HEK293 (cell line): Measurements from ENCODE around the gene ARMC12.

Experiments
- EGR2 ChIP-seq: fragments of 450-650 bp; formaldehyde crosslinking; IDR thresholded peaks from 2 replicates; pipeline ENCODE4 v1.5.1; 2016; ENCODE audit warnings: low read depth, missing biosample characterization, missing genetic modification characterization
- KLF16 ChIP-seq: fragments of 450-650 bp; formaldehyde crosslinking; IDR thresholded peaks from 2 replicates; pipeline ENCODE4 v1.5.1; 2017; ENCODE audit warnings: missing biosample characterization, missing genetic modification characterization
- OSR2 ChIP-seq: fragments of 450-650 bp; formaldehyde crosslinking; IDR thresholded peaks from 2 replicates; pipeline ENCODE4 v1.5.1; 2016; ENCODE audit warnings: missing biosample characterization, missing genetic modification characterization
- OVOL3 ChIP-seq: fragments of 450-650 bp; formaldehyde crosslinking; IDR thresholded peaks from 2 replicates; pipeline ENCODE4 v1.5.1; 2016; ENCODE audit warnings: missing biosample characterization, missing genetic modification characterization
- RBAK ChIP-seq: fragments of 450-650 bp; formaldehyde crosslinking; IDR thresholded peaks from 2 replicates; pipeline ENCODE4 v1.5.1; 2016; ENCODE audit warnings: missing biosample characterization, missing genetic modification characterization
- SETDB1 ChIP-seq: IDR thresholded peaks from one replicate; pipeline ENCODE4 v1.6.1; 2017; ENCODE audit warnings: mild to moderate bottlenecking, low read length, moderate library complexity, mixed read lengths; ENCODE audit not compliant: insufficient read length
- SP7 ChIP-seq: fragments of 450-650 bp; formaldehyde crosslinking; IDR thresholded peaks from 2 replicates; pipeline ENCODE4 v1.5.1; 2016; ENCODE audit warnings: missing biosample characterization, missing genetic modification characterization
- TRIM28 ChIP-seq: IDR thresholded peaks from 2 replicates; pipeline ENCODE4 v1.6.1; 2011; ENCODE audit warnings: low read length, control low read depth, borderline replicate concordance
- ZBTB17 ChIP-seq: fragments of 450-650 bp; formaldehyde crosslinking; IDR thresholded peaks from 2 replicates; pipeline ENCODE4 v1.5.1; 2016; ENCODE audit warnings: missing biosample characterization, missing genetic modification characterization
- ZNF148 ChIP-seq: fragments of 450-650 bp; formaldehyde crosslinking; IDR thresholded peaks from 2 replicates; pipeline ENCODE4 v1.5.0; 2017; ENCODE audit warnings: missing biosample characterization, missing genetic modification characterization, borderline replicate concordance
- ZNF155 ChIP-seq: fragments of 450-650 bp; formaldehyde crosslinking; IDR thresholded peaks from 2 replicates; pipeline ENCODE4 v1.5.1; 2016; ENCODE audit warnings: missing biosample characterization, missing genetic modification characterization
- ZNF184 ChIP-seq: fragments of 450-650 bp; IDR thresholded peaks from 2 replicates; pipeline ENCODE4 v1.5.1; 2018; ENCODE audit warnings: missing biosample characterization, mild to moderate bottlenecking, missing genetic modification characterization
- ZNF248 ChIP-seq: fragments of 450-650 bp; formaldehyde crosslinking; IDR thresholded peaks from 2 replicates; pipeline ENCODE4 v1.5.1; 2017; ENCODE audit warnings: missing biosample characterization, missing genetic modification characterization
- ZNF37A ChIP-seq: fragments of 450-650 bp; IDR thresholded peaks from 2 replicates; pipeline ENCODE4 v1.5.1; 2018; ENCODE audit warnings: missing biosample characterization, missing genetic modification characterization
- ZNF404 ChIP-seq: fragments of 450-650 bp; formaldehyde crosslinking; IDR thresholded peaks from 2 replicates; pipeline ENCODE4 v1.5.1; 2017; ENCODE audit warnings: missing biosample characterization, missing genetic modification characterization
- ZNF518A ChIP-seq: fragments of 450-650 bp; formaldehyde crosslinking; conservative IDR thresholded peaks from 2 replicates; pipeline ENCODE4 v1.5.1; 2016; ENCODE audit warnings: low read depth, missing biosample characterization, missing genetic modification characterization
- ZNF626 ChIP-seq: fragments of 450-650 bp; sonication (Bioruptor Pico); formaldehyde crosslinking; IDR thresholded peaks from 2 replicates; pipeline ENCODE4 v1.5.1; 2018; ENCODE audit warnings: missing biosample characterization, missing genetic modification characterization, inconsistent platforms
- ZNF629 ChIP-seq: fragments of 450-650 bp; formaldehyde crosslinking; IDR thresholded peaks from 2 replicates; pipeline ENCODE4 v1.5.1; 2017; ENCODE audit warnings: missing biosample characterization, missing genetic modification characterization
- ZNF791 ChIP-seq: fragments of 450-650 bp; formaldehyde crosslinking; IDR thresholded peaks from 2 replicates; pipeline ENCODE4 v1.5.1; 2016; ENCODE audit warnings: missing biosample characterization, missing genetic modification characterization
- TF ChIP-seq, protein P1 (sequence below): fragments of 450-650 bp; formaldehyde crosslinking; IDR thresholded peaks from 2 replicates; pipeline ENCODE4 v1.5.1; 2016; ENCODE audit warnings: missing biosample characterization, missing genetic modification characterization
- TF ChIP-seq, protein P2 (sequence below): fragments of 450-650 bp; formaldehyde crosslinking; IDR thresholded peaks from 2 replicates; pipeline ENCODE4 v1.5.1; 2016; ENCODE audit warnings: missing biosample characterization, missing genetic modification characterization
- TF ChIP-seq, protein P3 (sequence below): fragments of 450-650 bp; formaldehyde crosslinking; IDR thresholded peaks from 2 replicates; pipeline ENCODE4 v1.5.1; 2016; ENCODE audit warnings: missing biosample characterization, missing genetic modification characterization
- TF ChIP-seq, protein P4 (sequence below): fragments of 450-650 bp; formaldehyde crosslinking; IDR thresholded peaks from 2 replicates; pipeline ENCODE4 v1.5.1; 2017; ENCODE audit warnings: missing biosample characterization, missing genetic modification characterization

The ARMC12 gene

DNA sequence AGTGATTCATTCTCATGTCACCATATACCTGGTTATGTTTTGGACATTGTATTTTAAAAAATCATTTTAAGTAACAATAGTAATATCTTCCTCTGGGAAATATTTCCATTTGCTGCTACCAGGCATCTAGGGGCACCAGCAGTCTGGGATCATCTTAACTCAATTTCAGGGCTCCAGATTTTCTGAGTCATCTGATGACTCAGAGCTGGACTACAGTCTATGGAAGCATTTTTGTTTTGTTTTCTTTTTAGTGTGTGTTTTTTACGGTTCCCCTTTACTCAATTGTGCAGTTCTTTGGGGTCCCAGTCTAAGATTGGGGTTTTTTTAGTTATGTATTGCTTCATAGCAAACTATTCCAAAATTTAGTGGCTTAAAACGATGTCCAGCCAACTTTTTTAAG is 42.4 kb upstream of the ARMC12 start (continued):
- TF ChIP-seq ZNF148 (tag by site-specific recombination) = no peak
- no peak for TF ChIP-seq RBAK
- TF ChIP-seq ZNF184 (tag by site-specific recombination) = peak; percentile 92
- 0 out of 2 replicates have a peak, but pooled peaks have one; percentile 49 for TF ChIP-seq SP7 (tag by site-specific recombination)
- TF ChIP-seq OSR2 (tag by site-specific recombination) = 0 out of 2 replicates have a peak, but pooled peaks have one; percentile 9
- 0 out of 2 replicates have a peak, but pooled peaks have one; percentile 31 for TF ChIP-seq ZNF629 (tag by site-specific recombination)
- 0 out of 2 replicates have a peak, but pooled peaks have one; percentile 12 for TF ChIP-seq ZNF37A
- peak; percentile 88 for TF ChIP-seq SETDB1
- TF ChIP-seq, protein P1, sequence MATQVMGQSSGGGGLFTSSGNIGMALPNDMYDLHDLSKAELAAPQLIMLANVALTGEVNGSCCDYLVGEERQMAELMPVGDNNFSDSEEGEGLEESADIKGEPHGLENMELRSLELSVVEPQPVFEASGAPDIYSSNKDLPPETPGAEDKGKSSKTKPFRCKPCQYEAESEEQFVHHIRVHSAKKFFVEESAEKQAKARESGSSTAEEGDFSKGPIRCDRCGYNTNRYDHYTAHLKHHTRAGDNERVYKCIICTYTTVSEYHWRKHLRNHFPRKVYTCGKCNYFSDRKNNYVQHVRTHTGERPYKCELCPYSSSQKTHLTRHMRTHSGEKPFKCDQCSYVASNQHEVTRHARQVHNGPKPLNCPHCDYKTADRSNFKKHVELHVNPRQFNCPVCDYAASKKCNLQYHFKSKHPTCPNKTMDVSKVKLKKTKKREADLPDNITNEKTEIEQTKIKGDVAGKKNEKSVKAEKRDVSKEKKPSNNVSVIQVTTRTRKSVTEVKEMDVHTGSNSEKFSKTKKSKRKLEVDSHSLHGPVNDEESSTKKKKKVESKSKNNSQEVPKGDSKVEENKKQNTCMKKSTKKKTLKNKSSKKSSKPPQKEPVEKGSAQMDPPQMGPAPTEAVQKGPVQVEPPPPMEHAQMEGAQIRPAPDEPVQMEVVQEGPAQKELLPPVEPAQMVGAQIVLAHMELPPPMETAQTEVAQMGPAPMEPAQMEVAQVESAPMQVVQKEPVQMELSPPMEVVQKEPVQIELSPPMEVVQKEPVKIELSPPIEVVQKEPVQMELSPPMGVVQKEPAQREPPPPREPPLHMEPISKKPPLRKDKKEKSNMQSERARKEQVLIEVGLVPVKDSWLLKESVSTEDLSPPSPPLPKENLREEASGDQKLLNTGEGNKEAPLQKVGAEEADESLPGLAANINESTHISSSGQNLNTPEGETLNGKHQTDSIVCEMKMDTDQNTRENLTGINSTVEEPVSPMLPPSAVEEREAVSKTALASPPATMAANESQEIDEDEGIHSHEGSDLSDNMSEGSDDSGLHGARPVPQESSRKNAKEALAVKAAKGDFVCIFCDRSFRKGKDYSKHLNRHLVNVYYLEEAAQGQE (tag by site-specific recombination) = 0 out of 2 replicates have a peak, but pooled peaks have one; percentile 19
- TF ChIP-seq OVOL3 (tag by site-specific recombination) = no peak
- 0 out of 2 replicates have a peak, but pooled peaks have one; percentile 81 for TF ChIP-seq ZNF155
- 0 out of 2 replicates have a peak, but pooled peaks have one; percentile 34 for TF ChIP-seq ZNF626 (tag by site-specific recombination)
- no peak for TF ChIP-seq KLF16 (tag by site-specific recombination)
- TF ChIP-seq ZBTB17 (tag by site-specific recombination) = peak; percentile 47; the same call in 1 of the 2 replicates
- TF ChIP-seq, protein P2, sequence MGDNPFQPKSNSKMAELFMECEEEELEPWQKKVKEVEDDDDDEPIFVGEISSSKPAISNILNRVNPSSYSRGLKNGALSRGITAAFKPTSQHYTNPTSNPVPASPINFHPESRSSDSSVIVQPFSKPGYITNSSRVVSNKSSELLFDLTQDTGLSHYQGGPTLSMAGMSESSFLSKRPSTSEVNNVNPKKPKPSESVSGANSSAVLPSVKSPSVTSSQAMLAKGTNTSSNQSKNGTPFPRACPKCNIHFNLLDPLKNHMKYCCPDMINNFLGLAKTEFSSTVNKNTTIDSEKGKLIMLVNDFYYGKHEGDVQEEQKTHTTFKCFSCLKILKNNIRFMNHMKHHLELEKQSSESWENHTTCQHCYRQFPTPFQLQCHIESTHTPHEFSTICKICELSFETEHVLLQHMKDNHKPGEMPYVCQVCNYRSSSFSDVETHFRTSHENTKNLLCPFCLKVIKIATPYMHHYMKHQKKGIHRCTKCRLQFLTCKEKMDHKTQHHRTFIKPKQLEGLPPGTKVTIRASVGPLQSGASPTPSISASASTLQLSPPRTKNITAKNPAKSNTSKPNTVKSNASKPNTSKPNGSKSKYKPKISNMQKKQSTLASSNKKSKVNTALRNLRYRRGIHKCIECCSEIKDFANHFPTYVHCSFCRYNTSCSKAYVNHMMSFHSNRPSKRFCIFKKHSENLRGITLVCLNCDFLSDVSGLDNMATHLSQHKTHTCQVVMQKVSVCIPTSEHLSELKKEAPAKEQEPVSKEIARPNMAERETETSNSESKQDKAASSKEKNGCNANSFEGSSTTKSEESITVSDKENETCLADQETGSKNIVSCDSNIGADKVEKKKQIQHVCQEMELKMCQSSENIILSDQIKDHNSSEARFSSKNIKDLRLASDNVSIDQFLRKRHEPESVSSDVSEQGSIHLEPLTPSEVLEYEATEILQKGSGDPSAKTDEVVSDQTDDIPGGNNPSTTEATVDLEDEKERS (tag by site-specific recombination) = 0 out of 2 replicates have a peak, but pooled peaks have one; percentile 42
- TF ChIP-seq ZNF248 (tag by site-specific recombination) = 0 out of 2 replicates have a peak, but pooled peaks have one; percentile 22
- TF ChIP-seq ZNF404 = 0 out of 2 replicates have a peak, but pooled peaks have one; percentile 3
- TF ChIP-seq ZNF791 = no peak
- 0 out of 2 replicates have a peak, but pooled peaks have one; percentile 25 for TF ChIP-seq ZNF518A (tag by site-specific recombination)
- TF ChIP-seq, protein P3, sequence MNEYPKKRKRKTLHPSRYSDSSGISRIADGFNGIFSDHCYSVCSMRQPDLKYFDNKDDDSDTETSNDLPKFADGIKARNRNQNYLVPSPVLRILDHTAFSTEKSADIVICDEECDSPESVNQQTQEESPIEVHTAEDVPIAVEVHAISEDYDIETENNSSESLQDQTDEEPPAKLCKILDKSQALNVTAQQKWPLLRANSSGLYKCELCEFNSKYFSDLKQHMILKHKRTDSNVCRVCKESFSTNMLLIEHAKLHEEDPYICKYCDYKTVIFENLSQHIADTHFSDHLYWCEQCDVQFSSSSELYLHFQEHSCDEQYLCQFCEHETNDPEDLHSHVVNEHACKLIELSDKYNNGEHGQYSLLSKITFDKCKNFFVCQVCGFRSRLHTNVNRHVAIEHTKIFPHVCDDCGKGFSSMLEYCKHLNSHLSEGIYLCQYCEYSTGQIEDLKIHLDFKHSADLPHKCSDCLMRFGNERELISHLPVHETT (tag by site-specific recombination) = 0 out of 2 replicates have a peak, but pooled peaks have one; percentile 68
- TF ChIP-seq EGR2 (tag by site-specific recombination) = no peak
- TF ChIP-seq, protein P4, sequence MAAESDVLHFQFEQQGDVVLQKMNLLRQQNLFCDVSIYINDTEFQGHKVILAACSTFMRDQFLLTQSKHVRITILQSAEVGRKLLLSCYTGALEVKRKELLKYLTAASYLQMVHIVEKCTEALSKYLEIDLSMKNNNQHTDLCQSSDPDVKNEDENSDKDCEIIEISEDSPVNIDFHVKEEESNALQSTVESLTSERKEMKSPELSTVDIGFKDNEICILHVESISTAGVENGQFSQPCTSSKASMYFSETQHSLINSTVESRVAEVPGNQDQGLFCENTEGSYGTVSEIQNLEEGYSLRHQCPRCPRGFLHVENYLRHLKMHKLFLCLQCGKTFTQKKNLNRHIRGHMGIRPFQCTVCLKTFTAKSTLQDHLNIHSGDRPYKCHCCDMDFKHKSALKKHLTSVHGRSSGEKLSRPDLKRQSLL (tag by site-specific recombination) = peak; percentile 79; the same call in 1 of the 2 replicates
- peak; percentile 50; the same call in 1 of the 2 replicates for TF ChIP-seq TRIM28
